Measurements from ENCODE around the gene TNS1.

TNS1 gene

GRCh38 chr2:218009765-218010139 lies 7.0 kb upstream of the TNS1 start:
- TF ChIP-seq, protein P1, sequence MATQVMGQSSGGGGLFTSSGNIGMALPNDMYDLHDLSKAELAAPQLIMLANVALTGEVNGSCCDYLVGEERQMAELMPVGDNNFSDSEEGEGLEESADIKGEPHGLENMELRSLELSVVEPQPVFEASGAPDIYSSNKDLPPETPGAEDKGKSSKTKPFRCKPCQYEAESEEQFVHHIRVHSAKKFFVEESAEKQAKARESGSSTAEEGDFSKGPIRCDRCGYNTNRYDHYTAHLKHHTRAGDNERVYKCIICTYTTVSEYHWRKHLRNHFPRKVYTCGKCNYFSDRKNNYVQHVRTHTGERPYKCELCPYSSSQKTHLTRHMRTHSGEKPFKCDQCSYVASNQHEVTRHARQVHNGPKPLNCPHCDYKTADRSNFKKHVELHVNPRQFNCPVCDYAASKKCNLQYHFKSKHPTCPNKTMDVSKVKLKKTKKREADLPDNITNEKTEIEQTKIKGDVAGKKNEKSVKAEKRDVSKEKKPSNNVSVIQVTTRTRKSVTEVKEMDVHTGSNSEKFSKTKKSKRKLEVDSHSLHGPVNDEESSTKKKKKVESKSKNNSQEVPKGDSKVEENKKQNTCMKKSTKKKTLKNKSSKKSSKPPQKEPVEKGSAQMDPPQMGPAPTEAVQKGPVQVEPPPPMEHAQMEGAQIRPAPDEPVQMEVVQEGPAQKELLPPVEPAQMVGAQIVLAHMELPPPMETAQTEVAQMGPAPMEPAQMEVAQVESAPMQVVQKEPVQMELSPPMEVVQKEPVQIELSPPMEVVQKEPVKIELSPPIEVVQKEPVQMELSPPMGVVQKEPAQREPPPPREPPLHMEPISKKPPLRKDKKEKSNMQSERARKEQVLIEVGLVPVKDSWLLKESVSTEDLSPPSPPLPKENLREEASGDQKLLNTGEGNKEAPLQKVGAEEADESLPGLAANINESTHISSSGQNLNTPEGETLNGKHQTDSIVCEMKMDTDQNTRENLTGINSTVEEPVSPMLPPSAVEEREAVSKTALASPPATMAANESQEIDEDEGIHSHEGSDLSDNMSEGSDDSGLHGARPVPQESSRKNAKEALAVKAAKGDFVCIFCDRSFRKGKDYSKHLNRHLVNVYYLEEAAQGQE (IDR thresholded peaks at IDR 0.05; ENCODE audit: insufficient replicate concordance, low read depth) = no peak
- TF ChIP-seq POLR2AphosphoS5 (IDR thresholded peaks at IDR 0.05; ENCODE audit: low read depth) (no peak), SPI1 (IDR thresholded peaks at IDR 0.05; ENCODE audit: borderline replicate concordance, low read depth) (no peak)
- TF ChIP-seq, protein P2, sequence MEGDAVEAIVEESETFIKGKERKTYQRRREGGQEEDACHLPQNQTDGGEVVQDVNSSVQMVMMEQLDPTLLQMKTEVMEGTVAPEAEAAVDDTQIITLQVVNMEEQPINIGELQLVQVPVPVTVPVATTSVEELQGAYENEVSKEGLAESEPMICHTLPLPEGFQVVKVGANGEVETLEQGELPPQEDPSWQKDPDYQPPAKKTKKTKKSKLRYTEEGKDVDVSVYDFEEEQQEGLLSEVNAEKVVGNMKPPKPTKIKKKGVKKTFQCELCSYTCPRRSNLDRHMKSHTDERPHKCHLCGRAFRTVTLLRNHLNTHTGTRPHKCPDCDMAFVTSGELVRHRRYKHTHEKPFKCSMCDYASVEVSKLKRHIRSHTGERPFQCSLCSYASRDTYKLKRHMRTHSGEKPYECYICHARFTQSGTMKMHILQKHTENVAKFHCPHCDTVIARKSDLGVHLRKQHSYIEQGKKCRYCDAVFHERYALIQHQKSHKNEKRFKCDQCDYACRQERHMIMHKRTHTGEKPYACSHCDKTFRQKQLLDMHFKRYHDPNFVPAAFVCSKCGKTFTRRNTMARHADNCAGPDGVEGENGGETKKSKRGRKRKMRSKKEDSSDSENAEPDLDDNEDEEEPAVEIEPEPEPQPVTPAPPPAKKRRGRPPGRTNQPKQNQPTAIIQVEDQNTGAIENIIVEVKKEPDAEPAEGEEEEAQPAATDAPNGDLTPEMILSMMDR (IDR thresholded peaks at IDR 0.05; ENCODE audit: insufficient read depth, low read length) = no peak
- DNase-seq (ENCODE audit: low read depth in 1 of 2, low spot score in 1 of 2) = no peak
- H3K4me3 ChIP-seq (replicated peaks; ENCODE audit: insufficient read depth, low read length) = peak overlapping the region; percentile 45
- H3K27ac ChIP-seq (replicated peaks) = no peak overlapping the region
- H3K27me3 ChIP-seq (ENCODE audit: insufficient read depth, poor library complexity, severe bottlenecking) = peaks cover 26% of the 10 kb centered on the region

DNA sequence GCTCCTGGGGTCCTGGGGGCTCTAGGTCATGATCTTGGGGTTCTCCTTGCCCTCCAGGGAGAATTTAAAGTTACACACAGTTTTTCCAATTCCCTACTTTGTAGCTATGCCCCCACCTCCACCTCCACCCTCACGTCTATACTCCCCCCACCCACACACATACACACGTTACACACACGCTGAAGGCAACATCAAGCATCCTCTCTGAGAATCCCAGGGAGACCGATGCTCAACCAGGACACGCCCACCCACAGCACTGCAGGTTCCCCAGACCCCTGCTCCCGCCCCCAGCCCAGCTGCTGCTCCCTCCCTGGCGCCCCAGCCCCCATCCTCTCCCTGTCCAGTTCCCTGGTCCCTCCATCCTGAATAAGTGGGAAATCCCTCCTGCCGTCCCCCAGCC lies 6.4 kb upstream of the TNS1 start:
- H3K27me3 ChIP-seq (ENCODE audit: insufficient read depth, poor library complexity, severe bottlenecking) = peaks cover 26% of the 10 kb centered on the region
- TF ChIP-seq SPI1 (IDR thresholded peaks at IDR 0.05; ENCODE audit: borderline replicate concordance, low read depth) = no peak
- TF ChIP-seq, protein P1 (IDR thresholded peaks at IDR 0.05; ENCODE audit: insufficient replicate concordance, low read depth) = no peak
- TF ChIP-seq GABPA (IDR thresholded peaks at IDR 0.05; ENCODE audit: low read depth) = no peak
- TF ChIP-seq POLR2AphosphoS5 (IDR thresholded peaks at IDR 0.05; ENCODE audit: low read depth) = no peak
- TF ChIP-seq, protein P2 (IDR thresholded peaks at IDR 0.05; ENCODE audit: insufficient read depth, low read length) = no peak
- H3K4me3 ChIP-seq (replicated peaks; ENCODE audit: insufficient read depth, low read length) = no peak overlapping the region
- DNase-seq (ENCODE audit: low read depth in 1 of 2, low spot score in 1 of 2) = no peak
- no peak overlapping the region for H3K27ac ChIP-seq (replicated peaks)

- DNase-seq (ENCODE audit: low read depth in 1 of 2, low spot score in 1 of 2) = no peak
- TF ChIP-seq SPI1 (IDR thresholded peaks at IDR 0.05; ENCODE audit: borderline replicate concordance, low read depth) (no peak), GABPA (IDR thresholded peaks at IDR 0.05; ENCODE audit: low read depth) (no peak), POLR2AphosphoS5 (IDR thresholded peaks at IDR 0.05; ENCODE audit: low read depth) (no peak)
- TF ChIP-seq, protein P1 (IDR thresholded peaks at IDR 0.05; ENCODE audit: insufficient replicate concordance, low read depth) = no peak
- TF ChIP-seq, protein P2 (IDR thresholded peaks at IDR 0.05; ENCODE audit: insufficient read depth, low read length) = no peak
- Histone ChIP-seq H3K27me3 (ENCODE audit: insufficient read depth, poor library complexity, severe bottlenecking) (peaks cover 26% of the 10 kb centered on the region), H3K4me3 (replicated peaks; ENCODE audit: insufficient read depth, low read length) (no peak overlapping the region), H3K27ac (replicated peaks) (no peak overlapping the region)
Observed at GRCh38 chr2:218008060-218009040, 5.6 kb upstream of the TNS1 start.
